ENCODE measurements around the gene HYPK.

- no peak for TF ChIP-seq POLR2AphosphoS5 (IDR thresholded peaks at IDR 0.05)
- TF ChIP-seq CTCF (IDR thresholded peaks at IDR 0.05): no peak
- no peak for TF ChIP-seq POLR2A (IDR thresholded peaks at IDR 0.05)
- no peak for TF ChIP-seq EP300 (IDR thresholded peaks at IDR 0.05)
Observed at GRCh38 chr15:43845421-43845820, 45.0 kb downstream of the HYPK start.

All from suprapubic skin (tissue), 4 donors.